GM19395 (cell line): ENCODE measurements around the gene NOX3.
"Not testable (repeated sequence)": the region's sequence is repeated elsewhere in the genome, so short reads cannot be mapped to it uniquely, and the experiment has no call there.

Experiments
- ATAC-seq: cut with Tn5 transposase; IDR thresholded peaks from one replicate; pipeline ENCODE4 v1.9.1; 2021; ENCODE audit warnings: mild to moderate bottlenecking, moderate library complexity; ENCODE audit not compliant: unreplicated experiment

Gene NOX3

GRCh38 chr6:155373276-155373675, 82.4 kb downstream of the NOX3 start:
- no peak for ATAC-seq

- ATAC-seq = no peak
Measured at GRCh38 chr6:155372256-155372655, 83.4 kb downstream of the NOX3 start.

- ATAC-seq = no peak
Measured at GRCh38 chr6:155371230-155371629, 84.4 kb downstream of the NOX3 start.

GRCh38 chr6:155366325-155366724, 89.3 kb downstream of the NOX3 start:
- ATAC-seq = no peak

- no peak for ATAC-seq
Measured at GRCh38 chr6:155364844-155365437, 90.7 kb downstream of the NOX3 start.

GRCh38 chr6:155364021-155364420, 91.6 kb downstream of the NOX3 start:
- ATAC-seq = not testable (repeated sequence)

GRCh38 chr6:155362968-155363632, 92.5 kb downstream of the NOX3 start:
- ATAC-seq = not testable (repeated sequence)

GRCh38 chr6:155354167-155354566, 101.5 kb downstream of the NOX3 start:
- no peak for ATAC-seq

GRCh38 chr6:155352811-155353210, 102.8 kb downstream of the NOX3 start:
- no peak for ATAC-seq

GRCh38 chr6:155352130-155352420, 103.6 kb downstream of the NOX3 start:
- ATAC-seq = no peak

- peak; percentile 94 for ATAC-seq
Measured at GRCh38 chr6:155351273-155352129, 104.1 kb downstream of the NOX3 start.

GRCh38 chr6:155349956-155350355, 105.7 kb downstream of the NOX3 start:
- no peak for ATAC-seq

- ATAC-seq = no peak
Measured at GRCh38 chr6:155349129-155349528, 106.5 kb downstream of the NOX3 start.

- ATAC-seq = no peak
Measured at GRCh38 chr6:155347800-155348199, 107.8 kb downstream of the NOX3 start.

GRCh38 chr6:155346957-155347356, 108.7 kb downstream of the NOX3 start:
- ATAC-seq = no peak
